Measurements from ENCODE around the gene HINT2.

Gene HINT2

DNA sequence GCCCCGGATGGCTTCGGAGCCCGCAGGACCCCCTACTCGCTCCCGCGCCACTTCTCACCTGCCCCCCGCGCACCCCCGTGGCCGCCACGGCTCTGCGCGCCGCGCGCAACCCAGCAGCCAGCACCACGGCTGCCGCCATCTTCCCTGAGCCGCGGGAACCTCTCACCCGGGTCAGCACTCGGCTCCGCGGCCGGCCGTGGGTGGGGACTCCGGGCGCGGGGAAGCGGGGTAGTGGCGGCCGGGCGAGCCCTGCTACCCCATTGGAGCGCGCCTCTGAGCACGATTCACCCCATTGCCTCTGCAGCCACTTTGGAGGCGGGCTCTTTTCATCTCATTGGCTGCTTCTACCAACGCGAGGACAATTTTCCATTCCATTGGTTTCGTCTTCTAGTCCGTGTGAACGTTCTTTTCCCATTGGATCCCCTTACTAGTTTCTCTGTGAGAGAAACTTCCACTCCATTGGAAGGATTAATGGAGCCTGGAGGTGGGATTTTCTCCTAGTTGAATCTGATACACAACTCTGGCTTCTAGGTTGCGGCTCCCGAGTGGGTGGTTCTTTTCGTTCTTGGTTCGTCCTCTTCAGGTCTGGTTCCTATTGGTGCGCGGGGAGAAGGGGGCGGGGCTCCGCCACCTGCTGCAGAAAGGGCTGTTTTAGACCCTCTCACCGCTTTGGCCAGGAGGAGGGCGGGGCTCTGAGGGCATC lies at the start of gene HINT2:
Gene HINT2 (minus strand): TSS at position 202 of the 703 bp plus-strand sequence. CDS start 63 bp downstream, at position 139.
- peak; percentile 99 for FAIRE-seq

DNA sequence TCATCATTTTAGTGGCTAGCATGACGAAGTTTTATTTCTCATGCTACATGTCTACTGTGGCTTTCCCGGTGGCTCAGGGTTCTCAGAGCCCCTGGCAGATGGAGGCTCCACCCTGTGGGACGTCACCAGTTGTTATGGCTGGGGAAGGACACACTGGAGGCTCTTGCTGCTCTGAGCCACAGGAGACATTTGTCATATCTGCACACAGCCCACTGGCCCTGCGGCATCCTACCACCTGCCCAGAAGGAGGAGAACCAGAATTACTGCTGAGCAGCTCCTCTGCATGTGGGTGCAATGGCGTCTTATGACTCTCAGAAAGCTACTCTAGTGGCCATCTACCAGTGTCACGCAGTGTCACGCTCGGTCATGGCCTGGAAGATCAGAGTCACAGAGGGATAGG lies 48.7 kb upstream of the HINT2 start:
- FAIRE-seq, result no peak

DNA sequence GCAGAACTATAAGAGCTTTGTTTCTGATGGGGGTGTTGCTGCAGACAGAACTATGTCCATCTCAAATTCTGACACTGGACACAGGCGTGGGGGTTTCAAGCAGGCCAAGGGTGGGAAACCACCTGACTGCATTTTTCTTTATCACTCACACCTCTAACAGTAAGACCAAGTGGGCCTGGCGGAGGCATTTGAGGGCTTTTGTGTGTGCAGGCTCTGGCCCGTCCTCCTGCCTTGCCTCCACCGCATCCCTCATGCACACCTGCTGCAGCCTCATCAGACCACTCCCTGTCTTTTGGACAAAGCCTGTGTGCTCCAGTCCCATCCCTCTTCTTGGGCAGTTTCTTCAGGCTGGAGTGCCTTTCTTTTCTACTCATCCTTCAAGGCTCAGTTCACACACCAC lies 47.5 kb upstream of the HINT2 start:
- no peak for FAIRE-seq

DNA sequence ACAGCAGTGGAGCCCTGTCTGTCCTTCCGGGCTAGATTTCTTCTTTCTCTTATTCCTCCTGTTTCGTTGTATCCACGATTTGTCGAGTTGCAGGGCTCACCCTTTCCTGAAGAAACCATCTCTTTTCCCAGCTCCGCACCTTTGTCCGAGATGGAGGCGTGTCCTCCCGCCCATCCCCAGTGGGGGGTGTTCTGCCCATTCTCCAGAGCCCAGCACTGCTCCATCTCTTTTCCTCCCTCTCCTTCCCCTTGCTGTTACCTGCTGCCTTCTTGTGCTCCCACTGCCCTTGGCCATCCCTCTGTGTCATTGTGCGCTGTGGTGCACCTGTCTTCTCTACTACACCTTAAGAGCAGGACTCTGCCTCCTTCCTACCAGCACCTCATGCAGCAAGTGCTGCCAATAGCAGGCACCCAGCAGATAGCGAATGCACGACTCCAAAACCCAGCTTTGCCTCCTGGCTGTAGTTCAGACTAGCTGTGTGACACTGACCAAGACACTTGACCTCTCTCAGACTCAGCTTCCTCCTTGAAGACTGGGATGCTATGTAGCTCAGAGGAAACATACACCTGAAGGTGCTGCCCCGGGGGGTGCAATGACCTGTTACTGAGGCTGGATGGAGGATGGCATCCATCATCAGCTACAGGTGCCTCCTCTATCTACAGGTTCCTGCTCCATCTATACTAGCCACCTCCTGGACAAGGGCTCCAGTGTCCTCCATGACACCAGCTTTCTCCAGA lies 46.5 kb upstream of the HINT2 start:
- FAIRE-seq, result no peak

DNA sequence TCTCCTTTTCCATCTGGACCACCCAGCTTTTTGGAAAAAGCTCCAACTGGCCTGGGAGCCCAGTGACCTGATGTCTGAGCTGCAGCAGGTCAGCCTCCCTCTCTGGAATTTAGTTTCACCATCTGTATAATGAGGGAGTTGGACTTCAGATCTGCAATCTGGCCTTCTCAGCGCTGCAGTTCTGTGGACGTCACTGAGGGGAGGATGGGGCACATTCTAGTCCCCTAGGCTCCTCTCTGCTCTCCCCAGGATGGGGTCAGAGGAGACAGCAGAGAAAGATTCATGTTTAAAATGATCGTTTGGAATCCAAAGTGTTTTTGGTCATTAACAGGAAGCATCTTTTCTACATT lies 45.1 kb upstream of the HINT2 start:
- no peak for FAIRE-seq

DNA sequence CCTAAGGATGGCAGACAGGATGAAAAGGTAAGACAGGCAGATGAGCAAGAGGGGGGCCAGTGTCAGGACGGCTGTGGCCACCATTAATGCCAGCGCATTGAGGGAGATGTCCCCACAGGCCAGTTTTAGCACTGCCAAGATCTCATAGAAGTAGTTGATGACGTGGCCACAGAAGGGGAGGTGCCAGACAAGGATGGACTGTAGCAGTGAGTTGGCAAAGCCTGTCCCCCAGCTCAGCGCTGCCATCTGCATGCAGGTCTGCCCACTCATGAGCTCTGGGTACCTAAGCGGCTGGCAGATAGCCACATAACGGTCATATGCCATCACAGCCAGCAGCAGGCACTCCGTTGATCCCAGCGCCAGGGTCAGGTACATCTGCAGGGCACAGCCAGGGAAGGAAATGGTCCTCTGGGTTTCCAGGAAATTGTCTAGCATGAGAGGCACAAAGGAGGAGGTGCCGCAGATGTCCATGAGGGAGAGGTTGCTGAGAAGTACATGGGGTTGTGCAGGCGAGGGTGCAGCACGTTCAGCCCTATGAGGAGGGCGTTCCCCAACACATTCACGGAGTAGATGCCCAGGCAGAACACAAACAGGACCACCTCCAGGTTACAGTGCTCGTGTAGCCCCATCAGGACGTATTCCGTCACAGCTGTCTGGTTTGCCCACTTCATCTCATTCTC lies 44.6 kb upstream of the HINT2 start:
- FAIRE-seq, result no peak

DNA sequence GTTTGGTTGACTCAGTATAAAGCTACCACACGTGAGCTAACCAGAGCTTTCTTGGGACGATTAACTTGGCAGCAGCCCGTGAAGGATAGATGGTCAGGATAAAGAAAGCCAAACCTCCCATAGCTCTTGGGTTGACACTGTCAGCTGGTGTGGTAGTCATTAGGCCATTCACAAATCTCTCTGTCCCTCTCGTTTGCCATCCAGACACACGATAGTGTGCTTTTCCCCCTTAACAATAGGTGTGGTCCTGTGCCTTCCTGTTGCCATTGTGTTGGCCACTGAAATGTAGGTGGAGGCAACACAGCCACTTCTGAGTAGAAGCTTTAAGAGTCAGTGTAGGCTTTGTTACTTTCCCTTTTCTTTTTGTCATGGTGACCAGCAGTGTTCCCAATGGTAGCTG lies 43.6 kb upstream of the HINT2 start:
- FAIRE-seq, result no peak

DNA sequence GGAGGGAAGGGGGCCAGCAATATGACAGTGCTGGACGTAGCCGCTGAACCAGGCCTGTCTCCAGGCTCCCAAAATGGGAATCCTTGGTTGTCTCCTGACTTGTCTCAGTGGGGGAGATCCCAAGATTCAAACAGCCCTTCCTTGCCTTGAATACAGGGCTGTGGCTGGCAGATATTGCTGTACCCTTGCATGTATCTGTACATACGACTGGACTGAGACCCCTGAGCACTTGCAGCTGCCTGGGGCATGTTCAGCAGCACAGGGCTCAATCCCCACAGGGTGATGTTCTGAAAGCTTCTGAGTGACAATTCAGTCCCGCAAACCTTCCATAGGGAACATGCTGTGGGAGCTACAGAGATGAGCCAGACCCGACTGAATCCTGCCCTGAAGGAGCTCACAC lies 42.0 kb upstream of the HINT2 start:
- FAIRE-seq, result no peak

DNA sequence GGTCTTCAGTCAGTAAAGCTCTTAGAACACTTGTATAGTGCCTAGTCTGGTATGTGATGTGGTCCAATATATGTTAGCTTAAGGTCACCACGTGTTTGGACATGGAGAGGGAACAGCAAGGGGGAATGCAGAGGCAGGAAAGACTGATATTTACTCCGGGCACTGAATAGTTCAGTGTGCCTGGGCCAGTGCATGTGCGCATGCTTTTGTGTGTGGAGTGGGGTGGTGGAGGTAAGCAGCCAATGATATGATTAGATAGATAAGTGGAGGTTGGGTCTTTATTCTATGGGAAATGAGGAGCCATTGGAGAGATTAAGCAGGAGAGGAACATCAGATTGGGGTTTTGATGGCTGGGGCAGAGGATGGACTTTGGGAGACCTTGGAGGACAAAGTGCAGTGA lies 41.4 kb upstream of the HINT2 start:
- FAIRE-seq, result no peak

DNA sequence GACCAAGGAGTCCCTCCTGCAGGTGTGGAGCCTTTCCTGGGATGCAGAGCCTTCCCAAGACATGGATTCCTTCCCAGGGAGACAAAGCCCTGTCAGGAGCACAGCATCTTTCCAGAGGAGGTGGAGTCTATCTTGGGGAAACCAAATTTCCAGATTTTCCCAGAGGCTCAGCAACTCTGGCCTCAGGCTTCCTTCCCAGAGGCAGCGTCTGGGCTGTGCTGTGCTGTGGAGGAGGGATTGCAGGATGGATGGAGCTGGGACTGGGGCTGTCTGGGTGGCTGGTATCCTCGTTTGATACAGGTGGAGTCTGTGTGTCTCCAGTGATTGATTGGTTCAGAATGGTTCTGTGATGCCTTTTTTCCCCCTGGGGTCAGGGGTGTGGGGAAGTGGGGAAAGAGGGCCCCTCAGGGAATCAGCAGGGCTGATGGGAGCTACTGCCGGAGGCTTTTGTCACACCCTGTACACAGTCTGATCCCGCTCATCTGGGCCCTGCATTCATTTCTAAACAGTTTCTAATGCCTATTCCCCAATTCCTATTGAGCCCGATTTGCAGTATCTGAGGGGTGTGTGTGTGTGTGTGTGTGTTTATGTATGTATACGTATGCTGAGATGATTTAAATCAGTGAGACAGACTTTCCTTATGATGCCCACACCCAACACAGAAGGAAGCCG lies 39.4 kb upstream of the HINT2 start:
- FAIRE-seq, result no peak

DNA sequence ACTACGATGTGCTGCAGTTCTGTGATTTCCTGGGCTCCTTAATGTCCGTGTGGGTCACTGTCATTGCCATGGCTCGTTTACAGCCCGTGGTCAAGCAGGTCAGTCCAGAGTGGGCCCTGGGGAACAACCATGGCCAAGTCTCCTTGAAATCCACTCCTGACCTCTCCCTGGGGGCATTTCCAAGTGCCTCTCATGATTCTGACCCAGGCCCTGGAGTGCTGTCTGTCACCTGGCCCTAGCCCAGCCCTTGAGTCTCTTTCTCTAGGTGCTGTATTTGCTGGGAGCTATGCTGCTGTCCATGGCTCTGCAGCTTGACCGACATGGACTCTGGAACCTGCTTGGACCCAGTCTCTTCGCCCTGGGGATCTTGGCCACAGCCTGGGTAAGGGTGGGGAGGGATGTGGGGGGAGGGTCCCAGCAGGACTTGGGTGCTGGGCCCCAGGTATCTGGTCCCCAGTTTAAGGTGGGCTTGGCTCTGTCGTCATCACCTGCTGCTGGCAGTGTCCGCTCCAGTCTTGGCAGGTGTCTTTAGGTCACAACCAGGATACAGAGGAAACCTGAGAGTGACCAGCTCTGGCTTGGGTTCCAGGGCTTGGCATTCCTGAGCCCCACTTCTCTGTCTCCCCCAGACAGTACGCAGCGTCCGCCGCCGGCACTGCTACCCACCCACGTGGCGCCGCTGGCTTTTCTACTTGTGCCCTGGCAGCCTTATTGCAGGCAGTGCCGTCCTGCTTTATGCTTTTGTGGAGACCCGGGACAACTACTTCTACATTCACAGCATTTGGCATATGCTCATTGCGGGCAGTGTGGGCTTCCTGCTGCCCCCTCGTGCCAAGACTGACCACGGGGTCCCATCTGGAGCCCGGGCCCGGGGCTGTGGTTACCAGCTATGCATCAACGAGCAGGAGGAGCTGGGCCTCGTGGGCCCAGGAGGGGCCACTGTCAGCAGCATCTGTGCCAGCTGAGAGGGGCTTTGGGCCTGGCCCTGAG lies 38.3 kb upstream of the HINT2 start:
- no peak for FAIRE-seq

DNA sequence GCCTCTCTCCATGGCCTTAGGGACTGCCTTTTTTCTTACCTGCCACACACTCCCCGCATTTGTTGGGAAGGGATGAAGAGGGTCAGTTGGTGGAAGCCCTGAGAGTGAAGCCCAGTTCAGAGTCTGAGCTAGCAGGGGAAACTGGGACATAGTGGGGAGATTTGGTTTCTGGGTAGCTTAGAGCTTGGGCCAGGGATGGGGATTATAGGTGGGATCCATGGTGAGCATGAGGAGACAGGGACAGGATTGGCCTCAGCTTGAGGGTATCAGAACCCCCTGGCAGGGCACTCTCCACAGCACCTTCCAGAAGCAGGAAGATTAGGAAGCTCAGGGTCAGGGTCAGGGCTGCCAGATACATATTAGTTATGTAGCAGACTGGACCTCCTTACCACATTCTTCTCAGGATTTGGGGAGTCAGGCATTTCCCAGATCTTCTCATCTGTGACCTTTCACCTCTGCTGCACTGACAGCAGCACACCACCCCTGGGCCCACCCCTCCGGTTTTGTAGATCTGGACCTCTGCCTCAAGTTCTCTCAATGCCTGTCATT lies 37.5 kb upstream of the HINT2 start:
- no peak for FAIRE-seq

DNA sequence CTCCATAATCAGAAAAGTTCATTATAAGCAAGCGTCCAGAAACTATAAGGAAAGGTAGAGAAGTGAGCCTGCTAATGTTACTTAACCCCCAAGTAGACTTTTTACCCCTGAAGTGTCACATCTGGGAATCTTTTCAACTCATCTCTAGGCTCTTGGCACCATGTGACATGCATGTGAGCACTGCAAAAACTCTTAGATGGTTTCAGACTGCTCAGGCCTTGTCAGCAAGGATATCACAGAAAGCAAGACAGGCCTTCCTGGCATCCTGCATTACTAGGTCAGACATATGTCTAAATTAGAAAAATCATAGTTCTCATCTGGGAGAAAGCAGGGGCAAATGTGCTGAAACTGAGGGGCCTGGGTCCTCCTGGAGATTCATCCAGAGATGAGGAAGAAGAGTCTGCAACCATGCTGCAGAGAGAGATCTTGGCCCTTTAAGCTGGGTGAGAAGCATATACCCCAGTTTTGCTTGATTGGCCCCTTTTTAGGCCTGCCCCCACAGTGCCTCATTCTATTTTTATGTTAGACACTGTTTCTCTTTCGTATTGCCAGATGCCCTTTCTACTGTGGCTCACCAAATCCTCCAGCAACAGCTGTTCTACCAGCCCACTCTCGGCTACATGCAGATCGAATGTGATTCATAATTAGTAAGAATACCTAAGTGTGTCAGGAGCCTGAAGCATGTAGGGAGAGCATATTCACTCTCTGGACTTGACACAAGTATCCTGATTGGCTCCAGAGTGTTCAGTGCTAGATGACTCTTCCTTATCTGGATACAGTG lies 33.1 kb upstream of the HINT2 start:
- FAIRE-seq, result no peak

DNA sequence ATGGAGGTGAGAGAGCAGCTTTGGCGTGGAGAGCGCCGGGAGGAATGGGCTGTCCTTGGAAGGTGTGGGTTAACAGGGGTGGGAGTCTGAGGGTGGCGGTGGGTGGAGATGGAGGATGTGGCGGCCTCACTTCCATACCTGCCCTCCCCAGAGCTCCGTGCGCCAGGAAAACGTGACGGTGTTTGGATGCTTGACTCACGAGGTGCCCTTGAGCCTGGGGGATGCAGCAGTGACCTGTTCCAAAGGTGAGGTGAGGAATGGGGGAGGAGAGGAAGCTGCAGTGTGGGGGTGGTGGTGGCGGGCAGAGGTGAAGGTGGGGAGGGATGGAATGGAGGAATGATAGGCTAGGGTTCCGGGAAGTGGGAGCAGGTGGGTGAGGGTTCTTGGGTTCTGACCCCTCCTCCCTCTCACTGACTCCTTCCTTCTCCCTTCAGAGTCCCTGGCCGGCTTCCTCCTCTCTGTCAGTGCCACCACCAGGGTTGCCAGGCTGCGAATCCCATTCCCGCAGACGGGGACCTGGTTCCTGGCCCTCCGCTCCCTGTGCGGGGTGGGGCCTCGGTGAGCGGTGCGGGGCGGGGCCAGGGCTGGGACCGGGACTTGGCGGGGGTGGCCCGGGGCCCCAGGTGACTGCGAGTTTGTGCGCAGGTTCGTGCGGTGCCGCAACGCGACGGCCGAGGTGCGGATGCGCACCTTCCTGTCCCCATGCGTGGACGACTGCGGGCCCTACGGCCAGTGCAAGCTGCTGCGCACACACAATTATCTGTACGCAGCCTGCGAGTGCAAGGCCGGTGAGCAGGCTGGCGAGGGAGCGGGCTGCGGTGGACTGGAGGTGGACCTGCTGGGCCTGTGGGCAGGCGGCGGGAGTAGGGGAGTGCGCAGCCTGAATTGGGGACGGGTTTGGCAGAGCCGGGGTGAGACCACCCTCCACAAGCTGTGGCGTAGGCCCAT lies 31.3 kb upstream of the HINT2 start:
- FAIRE-seq, result no peak

DNA sequence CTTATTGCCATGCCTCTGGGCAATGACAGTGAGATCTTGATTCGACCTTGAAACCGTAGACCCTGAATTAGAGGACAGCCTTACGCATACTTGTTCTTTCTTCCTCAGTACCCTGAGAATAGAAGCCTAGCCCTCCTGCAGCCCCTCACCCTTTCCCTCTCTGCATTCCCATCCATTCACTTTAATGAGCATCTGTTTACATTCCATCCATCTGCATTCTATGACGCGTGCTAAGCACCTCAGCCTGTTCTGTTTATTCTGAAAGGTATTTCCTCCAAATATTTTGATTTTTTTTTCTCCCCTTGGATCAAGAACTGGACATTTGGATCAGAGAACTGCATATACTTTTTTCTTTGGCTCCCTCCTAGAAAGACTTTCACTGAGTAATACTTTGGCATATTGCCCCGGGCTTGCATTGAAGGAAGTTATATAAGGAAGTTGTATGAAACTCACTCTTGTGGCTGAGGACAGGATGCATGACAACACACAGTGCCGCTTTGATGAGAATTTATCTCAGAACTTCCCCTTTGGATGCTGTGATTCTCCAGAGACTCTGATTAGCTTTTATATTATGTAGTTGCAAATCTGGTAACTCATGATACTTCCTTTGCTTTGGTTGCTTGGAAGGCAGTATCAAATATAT lies 29.9 kb upstream of the HINT2 start:
- FAIRE-seq, result no peak

DNA sequence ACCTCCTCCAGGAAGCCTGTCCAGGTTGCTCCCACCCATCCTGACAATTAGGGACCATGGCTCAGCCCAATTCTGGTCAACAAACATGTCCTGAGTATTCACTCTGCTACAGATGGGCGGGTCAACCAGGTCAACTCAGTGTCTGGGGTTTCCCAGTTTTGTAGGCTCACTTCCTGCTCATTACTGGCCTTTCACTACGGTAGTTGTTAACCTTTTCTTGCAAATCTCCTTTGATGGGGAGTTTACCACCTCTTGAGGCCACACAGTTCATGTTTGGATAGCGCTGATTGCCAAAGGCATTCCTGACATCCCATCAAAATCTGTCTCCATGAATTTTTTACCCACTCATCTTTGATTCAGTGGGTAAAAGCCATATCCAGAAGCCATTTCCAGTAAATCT lies 28.0 kb upstream of the HINT2 start:
- no peak for FAIRE-seq

DNA sequence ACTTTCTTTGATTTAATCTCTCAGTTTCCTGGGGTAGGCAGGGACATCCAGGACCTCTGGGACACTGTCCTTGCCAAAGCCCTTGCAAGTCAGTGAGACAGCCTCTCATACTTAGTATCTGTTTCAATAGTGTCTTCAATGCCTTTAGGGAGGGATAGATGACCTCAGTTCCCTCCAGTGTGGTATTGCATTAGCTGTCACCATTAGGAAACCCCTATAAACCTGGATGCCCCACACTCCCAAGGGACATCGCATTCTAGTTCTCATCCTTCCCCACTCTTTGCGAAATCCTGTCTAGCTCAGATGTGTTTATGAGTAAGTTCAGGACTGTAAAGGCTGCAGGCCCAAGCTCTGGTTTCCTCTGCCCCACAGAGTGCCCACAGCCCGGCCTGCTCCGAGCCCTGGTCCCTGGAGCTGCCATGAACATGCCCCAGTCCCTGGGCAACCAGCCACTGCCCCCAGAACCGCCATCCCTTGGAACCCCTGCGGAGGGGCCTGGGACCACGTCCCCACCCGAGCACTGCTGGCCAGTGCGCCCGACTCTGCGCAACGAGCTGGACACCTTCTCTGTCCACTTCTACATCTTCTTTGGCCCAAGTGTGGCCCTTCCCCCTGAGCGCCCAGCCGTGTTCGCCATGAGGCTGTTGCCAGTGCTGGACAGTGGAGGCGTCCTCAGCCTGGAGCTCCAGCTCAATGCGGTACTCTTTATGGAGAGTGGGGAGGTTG lies 27.3 kb upstream of the HINT2 start:
- no peak for FAIRE-seq

DNA sequence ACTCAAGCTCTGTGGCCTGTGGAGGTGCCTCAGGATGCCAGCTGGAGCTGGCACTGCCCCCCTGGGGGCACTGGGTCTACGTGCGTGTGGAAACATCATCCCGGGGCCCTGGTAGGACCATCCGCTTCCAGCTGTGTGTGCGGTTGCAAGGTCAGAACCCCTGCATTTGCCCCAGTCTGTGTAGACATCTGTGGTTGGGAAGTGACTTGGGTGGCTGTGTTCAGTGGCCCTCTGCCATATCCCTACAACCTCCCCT lies 26.7 kb upstream of the HINT2 start:
- FAIRE-seq, result no peak
